K562 (cell line): Measurements from ENCODE around the gene DENND5B. TPM values are rescaled to one million over a fixed set of nuclear protein-coding genes. Genes with fewer than 3 reads are reported as not detected.

Source experiments
- ATF1 ChIP-seq, 2 experiments: fragments of 450-650 bp in 1 of 2; IDR thresholded peaks; 2 replicates each; pipeline ENCODE4 v1.6.1; 2016; ENCODE audit warnings: missing compliant biosample characterization in 1 of 2, missing genetic modification characterization in 1 of 2
- CBX1 ChIP-seq: sonication (generic); IDR thresholded peaks from 2 replicates; pipeline ENCODE4 v1.6.1; 2016; ENCODE audit warnings: antibody characterized with exemption, low read depth, mild to moderate bottlenecking
- CCNT2 ChIP-seq: IDR thresholded peaks from 2 replicates; pipeline ENCODE4 v1.6.1; 2011; ENCODE audit warnings: borderline replicate concordance, low read depth, mild to moderate bottlenecking, moderate library complexity, mixed read lengths, low read length; ENCODE audit not compliant: insufficient read length; ENCODE audit errors: extremely low read depth
- CHD2 ChIP-seq: IDR thresholded peaks from 2 replicates; pipeline ENCODE4 v1.6.1; 2011; ENCODE audit warnings: low read depth, low read length
- CTBP1 ChIP-seq: fragments of 450-650 bp; IDR thresholded peaks from 2 replicates; pipeline ENCODE4 v1.6.1; 2016; ENCODE audit warnings: borderline replicate concordance
- GATAD2B ChIP-seq: fragments of 450-650 bp; IDR thresholded peaks from 2 replicates; pipeline ENCODE4 v1.6.1; 2017; ENCODE audit warnings: mild to moderate bottlenecking, borderline replicate concordance
- HEY1 ChIP-seq: fragments of 250-450 bp; sonication (Bioruptor Pico); IDR thresholded peaks from 2 replicates; pipeline ENCODE4 v1.5.0; 2020; ENCODE audit warnings: mild to moderate bottlenecking, moderate library complexity, borderline replicate concordance
- MAFG ChIP-seq: fragments of 450-650 bp; conservative IDR thresholded peaks from 2 replicates; pipeline ENCODE4 v1.6.1; 2016; ENCODE audit warnings: missing genetic modification characterization, missing compliant biosample characterization
- NONO ChIP-seq, 2 experiments: fragments of 200-400 bp in 1 of 2; fragments of 450-650 bp in 1 of 2; formaldehyde crosslinking in 1 of 2; IDR thresholded peaks; 2 replicates each; pipeline ENCODE4 v1.6.1; 2017; ENCODE audit warnings: low read depth in 2 of 2, mild to moderate bottlenecking in 2 of 2, moderate library complexity in 2 of 2, low read length in 1 of 2
- NR2C2 ChIP-seq, 2 experiments: fragments of 200-800 bp in 1 of 2; sonication (Bioruptor generic) in 1 of 2; sonication (generic) in 1 of 2; formaldehyde crosslinking in 1 of 2; IDR thresholded peaks; 2 replicates each; pipeline versions ENCODE4 v1.6.1 to v1.8.0; 2016 to 2022; ENCODE audit warnings: mild to moderate bottlenecking in 1 of 2, missing compliant biosample characterization in 1 of 2, missing genetic modification characterization in 1 of 2, missing genetic modification reagents in 1 of 2
- PHF8 ChIP-seq: fragments of 200-600 bp; sonication (generic); IDR thresholded peaks from 2 replicates; pipeline ENCODE4 v1.6.1; 2012; ENCODE audit warnings: mixed run types, mild to moderate bottlenecking, inconsistent platforms, low read length, moderate library complexity, borderline replicate concordance
- POLR2G ChIP-seq: fragments of 200-400 bp; formaldehyde crosslinking; IDR thresholded peaks from 2 replicates; pipeline ENCODE4 v1.6.1; 2017; ENCODE audit warnings: low read depth, mild to moderate bottlenecking, antibody characterized with exemption, low read length, moderate library complexity
- RB1 ChIP-seq: fragments of 450-650 bp; IDR thresholded peaks from 2 replicates; pipeline ENCODE4 v1.6.1; 2017; ENCODE audit warnings: low read depth, mild to moderate bottlenecking
- RBBP5 ChIP-seq: fragments of 200-600 bp; sonication (generic); IDR thresholded peaks from 2 replicates; pipeline ENCODE4 v1.6.1; 2012; ENCODE audit warnings: borderline replicate concordance, mild to moderate bottlenecking, low read length, control low read depth, inconsistent platforms; ENCODE audit not compliant: insufficient read depth, poor library complexity, severe bottlenecking
- TEAD1 ChIP-seq, 2 experiments: fragments of 450-650 bp in 1 of 2; sonication (generic) in 1 of 2; formaldehyde crosslinking; IDR thresholded peaks; 2 replicates each; pipeline versions ENCODE4 v1.4.0 to v1.8.0; 2020 to 2022; ENCODE audit warnings: mild to moderate bottlenecking in 2 of 2, missing genetic modification reagents in 1 of 2
- UBTF ChIP-seq, 2 experiments: IDR thresholded peaks; 2 replicates each; pipeline ENCODE4 v1.6.1; 2012; ENCODE audit warnings: improper control_type of control experiment in 2 of 2, low read depth in 2 of 2, low read length in 2 of 2, borderline replicate concordance in 1 of 2
- VEZF1 ChIP-seq: fragments of 200-800 bp; sonication (Bioruptor generic); IDR thresholded peaks from 2 replicates; pipeline ENCODE4 v1.6.1; 2017; ENCODE audit warnings: missing genetic modification characterization, missing compliant biosample characterization
- ZBTB7A ChIP-seq: IDR thresholded peaks from 2 replicates; pipeline ENCODE4 v1.6.1; 2011; ENCODE audit warnings: low read depth, mild to moderate bottlenecking, low read length, moderate library complexity, borderline replicate concordance; ENCODE audit not compliant: control insufficient read depth
- ZNF395 ChIP-seq: fragments of 200-800 bp; sonication (Bioruptor generic); IDR thresholded peaks from 2 replicates; pipeline ENCODE4 v1.6.1; 2017; ENCODE audit warnings: missing genetic modification characterization, missing compliant biosample characterization
- ZNF644 ChIP-seq: fragments of 200-800 bp; sonication (Bioruptor generic); IDR thresholded peaks from 2 replicates; pipeline ENCODE4 v1.6.1; 2016; ENCODE audit warnings: low read depth, missing genetic modification characterization, missing compliant biosample characterization
- polyA plus RNA-seq, 8 experiments: library from polyadenylated mRNA; depleted of rRNA in 4 of 8; stranded (reverse) in 5 of 8; unstranded in 3 of 8; fragments of >200 nt; fragmentation: Nextera tagmentation in 2 of 8; fragmentation: Illumina TruSeq in 1 of 8; extraction: Ambion mirVana in 2 of 8; extraction: Trizol in 1 of 8; gene quantifications; 2 replicates each; pipeline versions ENCODE4 v1.2.1 to v1.2.3, GENCODE V29; 2011 to 2014; ENCODE audit warnings: inconsistent platforms in 1 of 8, missing spikeins in 1 of 8
- total RNA-seq, 7 experiments: library from RNA; depleted of rRNA in 6 of 7; stranded (reverse); fragments of >200 nt in 6 of 7; fragmentation: Illumina TruSeq in 2 of 7; extraction: Trizol in 2 of 7; gene quantifications; 2 replicates each; pipeline versions ENCODE4 v1.2.1 to v1.2.3, GENCODE V29; 2011 to 2021; ENCODE audit warnings: low replicate concordance in 1 of 7

The DENND5B gene
- total and polyA plus RNA-seq, 9 of the 15 experiments (the other 6 are each of a cell fraction or from before 2014, with no cell fraction given): 0.99 to 6.0 (median 3.6) TPM

- TF ChIP-seq RBBP5 (peak; percentile 49), RB1 (peak; percentile 59), UBTF (IDR thresholded peaks at IDR 0.05; ENCODE audit: borderline replicate concordance in 1 of 2, low read depth in 2 of 2, low read length in 2 of 2) (peak in 1 of 2 experiments; percentile 15; a peak in 1 of 4 replicates), ATF1 (CRISPR knock-in tag; IDR thresholded peaks at IDR 0.05) (no peak), ATF1 (tag; IDR thresholded peaks at IDR 0.05) (0 out of 2 replicates have a peak, but pooled peaks have one; percentile 4), VEZF1 (CRISPR knock-in tag) (peak; percentile 90), CHD2 (peak; percentile 25; the same call in 1 of the 2 replicates), NONO (IDR thresholded peaks at IDR 0.05; ENCODE audit: low read depth in 2 of 2, low read length in 1 of 2) (peak in 1 of 2 experiments; percentile 43; a peak in 1 of 4 replicates), GATAD2B (peak; percentile 36; the same call in 1 of the 2 replicates), ZNF644 (tag) (peak; percentile 73; the same call in 1 of the 2 replicates), MAFG (no peak), NR2C2 (CRISPR knock-in tag; IDR thresholded peaks at IDR 0.05) (no peak), NR2C2 (tag; IDR thresholded peaks at IDR 0.05) (peak; percentile 15; the same call in 1 of the 2 replicates), ZNF395 (peak; percentile 52; the same call in 1 of the 2 replicates), HEY1 (CRISPR knock-in tag) (no peak), CBX1 (no peak), POLR2G (peak; percentile 70; the same call in 1 of the 2 replicates), ZBTB7A (peak; percentile 40; the same call in 1 of the 2 replicates), TEAD1 (CRISPR knock-in tag; IDR thresholded peaks at IDR 0.05) (0 out of 4 replicates have a peak, but pooled peaks of 1 of the 2 experiments have one; percentile 37), PHF8 (peak; percentile 58; the same call in 1 of the 2 replicates), CTBP1 (peak; percentile 48), CCNT2 (peak; percentile 51)
Observed at GRCh38 chr12:31590642-31591379, at the start of gene DENND5B (continued).
